ENCODE results near the gene MRPL2. TPM values are rescaled to one million over a fixed set of nuclear protein-coding genes. Genes with fewer than 3 reads are reported as not detected.

Gene MRPL2
- total and polyA plus RNA-seq, 2 of the 8 experiments (the other 6 are each of a cell fraction or from before 2014, with no cell fraction given): 58.7 to 99.9 TPM

- TF ChIP-seq SP2 (IDR thresholded peaks at IDR 0.05; ENCODE audit: low read length): no peak
- no peak for TF ChIP-seq TBP (IDR thresholded peaks at IDR 0.05; ENCODE audit: low read depth, low read length)
- no peak for TF ChIP-seq CHD2 (IDR thresholded peaks at IDR 0.05; ENCODE audit: low read length)
- TF ChIP-seq RXRA (IDR thresholded peaks at IDR 0.05; ENCODE audit: insufficient read depth, low read depth, low read length): no peak
- TF ChIP-seq SP4 (IDR thresholded peaks at IDR 0.05; ENCODE audit: low read length): no peak
Measured at GRCh38 chr6:43006251-43006650, 53.0 kb downstream of the MRPL2 start (continued).
